ENCODE results near the gene DENND4A. TPM values are rescaled to one million over a fixed set of nuclear protein-coding genes. Genes with fewer than 3 reads are reported as not detected.

DENND4A gene
- total RNA-seq, 1 experiment from 2014 or later, result 14.4 TPM

GRCh38 chr15:65839985-65840384 lies 47.9 kb upstream of the DENND4A start:
- H3K27me3 ChIP-seq (ENCODE audit: control insufficient read depth, insufficient read depth, low read length), result no peaks in the 10 kb centered on the region
- intact Hi-C loops (cut with micrococcal nuclease; ENCODE audit: unreplicated experiment) (no loop called here), in situ Hi-C loops (cut with HindIII; ENCODE audit: low pct_unique_long_range_greater_than_20kb, low sequenced_read_pairs) (no loop called here)
- no peaks in the 10 kb centered on the region for H3K4me1 ChIP-seq (ENCODE audit: control insufficient read depth, insufficient read depth, low read length)
- H3K4me3 ChIP-seq (ENCODE audit: low read depth in 2 of 2, low read length in 2 of 2), result no peak overlapping the region
- CTCF ChIA-PET, result interaction anchor here (0.6 to 0.7 kb wide), 3 partner anchors 17 to 199 kb away, joined by 3 to 4 read pairs (median 3); no protein-coding TSS in a partner anchor
- no TSS peak for BruUV-seq (replicated peaks)
- H3K36me3 ChIP-seq (ENCODE audit: control insufficient read depth, insufficient read depth, low read length), result no peaks in the 10 kb centered on the region
- POLR2A ChIA-PET, result no interaction called here
- TF ChIP-seq POLR2AphosphoS5 (IDR thresholded peaks at IDR 0.05; ENCODE audit: low read depth, low read length) (no peak), SIN3A (IDR thresholded peaks at IDR 0.05; ENCODE audit: borderline replicate concordance, insufficient read depth, low read depth, low read length) (no peak), CTCF (IDR thresholded peaks at IDR 0.05) (no peak), REST (IDR thresholded peaks at IDR 0.05; ENCODE audit: insufficient read depth in 1 of 2, low read depth in 2 of 2, low read length in 1 of 2) (no peak), TCF7L2 (IDR thresholded peaks at IDR 0.05; ENCODE audit: low read depth, low read length) (no peak)
- H3K27ac ChIP-seq (ENCODE audit: low read length), result no peak overlapping the region
- DNase-seq (ENCODE audit: low read depth, low spot score) (no peak), ATAC-seq (no peak)
- no peaks in the 10 kb centered on the region for H3K9me3 ChIP-seq (ENCODE audit: control insufficient read depth, insufficient read depth, low read depth, low read length)

GRCh38 chr15:65839354-65839901 lies 47.3 kb upstream of the DENND4A start:
- POLR2A ChIA-PET, result no interaction called here

More at GRCh38 chr15:65839354-65839901, 47.3 kb upstream of the DENND4A start:
- Histone ChIP-seq H3K36me3 (ENCODE audit: control insufficient read depth, insufficient read depth, low read length) (no peaks in the 10 kb centered on the region), H3K27me3 (ENCODE audit: control insufficient read depth, insufficient read depth, low read length) (no peaks in the 10 kb centered on the region), H3K27ac (ENCODE audit: low read length) (no peak overlapping the region), H3K4me3 (ENCODE audit: low read depth in 2 of 2, low read length in 2 of 2) (no peak overlapping the region), H3K9me3 (ENCODE audit: control insufficient read depth, insufficient read depth, low read depth, low read length) (no peaks in the 10 kb centered on the region), H3K4me1 (ENCODE audit: control insufficient read depth, insufficient read depth, low read length) (no peaks in the 10 kb centered on the region)
- no peak for DNase-seq (ENCODE audit: low read depth, low spot score)
- BruUV-seq (replicated peaks), result no TSS peak
- ATAC-seq, result no peak
- CTCF ChIA-PET, result interaction anchor here (0.7 kb wide), 2 partner anchors 69 to 198 kb away, joined by 3 read pairs; no protein-coding TSS in a partner anchor
- intact Hi-C loops (cut with micrococcal nuclease; ENCODE audit: unreplicated experiment) (no loop called here), in situ Hi-C loops (cut with HindIII; ENCODE audit: low pct_unique_long_range_greater_than_20kb, low sequenced_read_pairs) (no loop called here)
- TF ChIP-seq SIN3A (IDR thresholded peaks at IDR 0.05; ENCODE audit: borderline replicate concordance, insufficient read depth, low read depth, low read length) (no peak), CTCF (IDR thresholded peaks at IDR 0.05) (no peak), POLR2AphosphoS5 (IDR thresholded peaks at IDR 0.05; ENCODE audit: low read depth, low read length) (no peak), TCF7L2 (IDR thresholded peaks at IDR 0.05; ENCODE audit: low read depth, low read length) (no peak), REST (IDR thresholded peaks at IDR 0.05; ENCODE audit: insufficient read depth in 1 of 2, low read depth in 2 of 2, low read length in 1 of 2) (no peak)

All from Panc1 (cell line).